Memory B cell (primary cell): ENCODE measurements around the gene GMDS.

Source experiments
- ATAC-seq: fragments of 150-1000 bp; cut with Tn5 transposase; 2 replicates; pipeline ENCODE4 v1.10.0; 2021; ENCODE audit warnings: low read depth, mild to moderate bottlenecking, moderate library complexity
- DNase-seq, 2 donors: peaks; one replicate each; pipeline ENCODE4 v3.0.0; 2022; ENCODE audit warnings: low spot score in 2 of 2
- H3K27ac Mint-ChIP-seq: one replicate; pipeline ENCODE4 v1.8.0; 2022; ENCODE audit warnings: mild to moderate bottlenecking, moderate library complexity, mixed read lengths
- H3K27me3 Mint-ChIP-seq: one replicate; pipeline ENCODE4 v1.8.0; 2022; ENCODE audit warnings: mixed read lengths
- H3K36me3 Mint-ChIP-seq: one replicate; pipeline ENCODE4 v1.8.0; 2022; ENCODE audit warnings: mild to moderate bottlenecking, mixed read lengths
- H3K4me1 Mint-ChIP-seq: one replicate; pipeline ENCODE4 v1.8.0; 2022; ENCODE audit warnings: mixed read lengths
- H3K4me3 Mint-ChIP-seq: one replicate; pipeline ENCODE4 v1.8.0; 2022; ENCODE audit warnings: mild to moderate bottlenecking, moderate library complexity, mixed read lengths
- H3K9me3 Mint-ChIP-seq: one replicate; pipeline ENCODE4 v1.8.0; 2022; ENCODE audit warnings: mixed read lengths

The GMDS gene

DNA sequence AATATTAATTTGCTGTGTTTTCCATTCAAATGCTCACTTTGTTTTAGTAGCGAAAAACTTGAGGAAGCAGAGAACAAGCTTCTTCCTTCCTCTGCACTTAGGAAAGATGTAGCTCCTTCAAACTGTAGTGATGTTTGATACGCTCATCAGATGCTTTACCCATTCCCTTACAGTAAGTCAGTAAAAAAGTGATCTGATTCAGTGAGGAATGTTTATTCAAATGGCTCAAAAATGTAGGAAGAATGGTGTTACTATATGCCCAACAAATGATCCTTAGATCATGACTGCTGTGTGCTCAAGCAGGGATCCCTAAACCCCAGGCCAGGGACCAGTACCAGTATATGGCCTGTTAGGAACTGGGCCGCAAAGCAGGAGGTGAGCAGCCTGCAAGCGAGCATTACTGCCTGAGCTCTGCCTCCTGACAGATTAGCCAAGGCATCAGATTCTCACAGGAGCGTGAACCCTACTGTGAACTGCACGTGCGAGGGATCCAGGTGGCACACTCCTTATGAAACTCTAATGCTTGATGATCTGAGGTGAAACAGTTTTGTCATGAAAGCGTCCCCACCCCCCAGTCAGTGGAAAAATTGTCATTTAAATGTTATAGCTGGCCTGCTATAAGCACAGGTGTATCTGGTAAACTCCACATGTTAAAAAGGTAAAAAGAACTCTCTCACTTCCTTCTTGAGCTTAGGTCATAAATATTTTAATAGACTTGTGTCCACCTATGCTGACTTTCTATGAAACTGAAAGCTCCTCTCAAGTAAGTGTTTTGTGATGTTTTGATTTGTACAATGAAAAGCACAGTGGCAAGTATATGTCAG lies 448.5 kb downstream of the GMDS start:
- no peak for DNase-seq
- peak; percentile 70 for ATAC-seq

DNA sequence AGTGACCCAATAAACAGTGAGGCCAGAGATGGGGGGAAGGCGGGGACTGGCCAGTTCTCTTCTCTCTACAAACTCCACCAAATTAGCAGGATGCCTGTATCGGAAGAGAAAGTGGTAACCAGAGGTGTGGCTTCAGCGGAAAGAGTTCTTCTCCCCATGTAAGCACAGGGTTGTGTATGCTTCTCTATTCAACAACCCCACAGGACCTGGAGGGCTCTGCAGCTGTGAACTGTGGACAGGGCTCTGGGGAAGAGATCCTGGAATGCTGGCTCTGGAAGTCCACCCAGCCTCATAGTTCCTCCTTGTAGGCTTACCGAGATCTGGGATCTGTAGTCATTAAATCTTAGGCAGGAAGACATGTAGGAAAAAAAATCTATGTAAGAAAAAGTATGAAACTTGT lies 449.5 kb downstream of the GMDS start:
- no peak for DNase-seq
- Mint-ChIP-seq H3K4me1 (peaks cover 9% of the 10 kb centered on the region), H3K4me3 (no peak overlapping the region), H3K27ac (no peak overlapping the region), H3K9me3 (no peaks in the 10 kb centered on the region), H3K27me3 (no peaks in the 10 kb centered on the region), H3K36me3 (peaks cover 5% of the 10 kb centered on the region)
- no peak for ATAC-seq

More for the DNA sequence above, 448.5 kb downstream of the GMDS start:
- H3K4me1 Mint-ChIP-seq, result peaks cover 9% of the 10 kb centered on the region
- no peaks in the 10 kb centered on the region for H3K27me3 Mint-ChIP-seq
- H3K9me3 Mint-ChIP-seq, result no peaks in the 10 kb centered on the region
- H3K36me3 Mint-ChIP-seq, result peaks cover 5% of the 10 kb centered on the region
- H3K4me3 Mint-ChIP-seq, result no peak overlapping the region
- H3K27ac Mint-ChIP-seq, result no peak overlapping the region

DNA sequence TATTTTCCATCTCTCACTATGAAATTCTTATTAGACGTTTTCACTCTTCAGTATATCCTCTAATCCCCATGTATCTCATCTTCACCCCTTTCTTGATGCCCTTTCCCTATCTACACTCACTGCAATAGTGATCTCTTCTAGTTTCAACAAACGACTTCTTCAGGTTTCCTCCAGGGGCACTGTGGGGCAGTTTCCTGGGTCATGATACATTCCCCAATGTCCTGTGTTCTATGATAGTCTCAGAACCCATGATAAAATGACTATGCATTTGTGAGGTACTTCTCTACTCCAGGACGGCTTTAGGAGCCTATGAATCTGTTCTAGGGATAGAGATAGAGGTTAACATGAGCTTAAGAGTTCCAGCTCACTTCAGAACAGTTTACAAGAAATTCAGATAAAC lies 452.4 kb downstream of the GMDS start:
- Mint-ChIP-seq H3K36me3 (peaks cover 6% of the 10 kb centered on the region), H3K27ac (no peak overlapping the region), H3K4me1 (peaks cover 10% of the 10 kb centered on the region), H3K9me3 (no peaks in the 10 kb centered on the region), H3K4me3 (no peak overlapping the region), H3K27me3 (no peaks in the 10 kb centered on the region)
- DNase-seq, result no peak
- peak; percentile 61 for ATAC-seq

DNA sequence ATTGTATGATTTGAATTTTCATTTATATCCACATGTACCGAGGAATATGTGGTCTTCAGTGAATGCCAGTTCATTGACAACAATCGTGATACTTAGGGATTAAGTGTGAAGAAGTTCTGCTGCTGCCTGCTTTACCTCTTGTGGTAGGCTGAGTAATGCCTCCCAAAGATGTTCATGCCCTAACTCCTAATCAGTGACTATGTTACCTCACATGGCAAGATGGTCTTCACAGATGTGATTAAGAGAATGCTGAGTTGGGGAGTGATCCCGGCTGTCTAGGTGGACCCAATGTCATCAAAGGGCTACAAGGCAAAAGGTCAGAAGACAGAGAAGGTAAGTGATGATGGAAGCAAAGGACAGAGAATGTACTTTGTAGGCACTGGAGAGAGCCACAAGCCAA lies 454.7 kb downstream of the GMDS start:
- Mint-ChIP-seq H3K27me3 (no peaks in the 10 kb centered on the region), H3K4me1 (peaks cover 7% of the 10 kb centered on the region), H3K9me3 (no peaks in the 10 kb centered on the region), H3K27ac (no peak overlapping the region), H3K36me3 (peaks cover 9% of the 10 kb centered on the region), H3K4me3 (no peak overlapping the region)
- DNase-seq, result no peak
- ATAC-seq, result no peak

DNA sequence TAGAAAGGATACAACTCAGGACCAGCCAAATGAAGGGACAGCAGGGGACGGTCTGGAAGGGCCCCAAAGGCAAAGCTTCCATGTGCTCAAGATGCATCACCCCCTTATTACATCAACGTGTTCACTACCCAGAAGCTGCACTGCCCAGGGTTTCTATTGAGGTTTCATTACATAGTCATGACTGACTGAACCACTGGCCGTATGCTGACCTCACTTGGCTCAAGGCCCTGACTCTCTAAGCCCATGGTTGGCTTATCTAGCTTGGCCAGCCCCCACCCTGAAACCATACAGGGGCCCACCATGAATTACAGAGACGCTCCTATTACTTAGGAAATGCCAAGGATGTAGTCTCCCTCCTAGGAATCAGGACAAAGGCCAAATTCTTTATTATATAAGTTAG lies 456.3 kb downstream of the GMDS start:
- peaks cover 9% of the 10 kb centered on the region for H3K36me3 Mint-ChIP-seq
- H3K4me3 Mint-ChIP-seq, result no peak overlapping the region
- peaks cover 7% of the 10 kb centered on the region for H3K4me1 Mint-ChIP-seq
- DNase-seq, result no peak
- H3K27me3 Mint-ChIP-seq, result no peaks in the 10 kb centered on the region
- H3K9me3 Mint-ChIP-seq, result no peaks in the 10 kb centered on the region
- no peak for ATAC-seq
- H3K27ac Mint-ChIP-seq, result no peak overlapping the region

DNA sequence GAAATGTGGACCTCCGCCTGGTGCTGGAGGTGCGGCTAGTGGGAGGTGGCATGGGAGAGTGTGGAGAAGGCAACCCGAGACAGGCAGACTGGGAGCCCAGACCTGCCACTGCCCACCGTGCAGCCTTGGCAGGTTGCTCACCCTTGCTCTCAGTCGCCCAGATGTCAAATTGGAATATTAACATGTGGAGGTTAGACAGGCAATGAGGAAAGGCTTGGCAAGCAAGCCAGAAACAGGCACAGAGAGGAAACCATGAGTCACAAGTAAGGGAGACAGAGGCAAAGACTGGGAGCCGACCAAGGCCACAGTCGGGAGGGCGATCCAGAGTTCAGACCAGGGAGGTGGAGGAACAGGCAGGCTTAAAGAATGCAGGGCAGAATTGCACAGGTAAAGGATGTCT lies 457.5 kb downstream of the GMDS start:
- H3K9me3 Mint-ChIP-seq, result no peaks in the 10 kb centered on the region
- H3K27ac Mint-ChIP-seq, result no peak overlapping the region
- H3K27me3 Mint-ChIP-seq, result no peaks in the 10 kb centered on the region
- no peak for ATAC-seq
- DNase-seq, result no peak
- H3K4me1 Mint-ChIP-seq, result peaks cover 7% of the 10 kb centered on the region
- no peak overlapping the region for H3K4me3 Mint-ChIP-seq
- peaks cover 8% of the 10 kb centered on the region for H3K36me3 Mint-ChIP-seq

DNA sequence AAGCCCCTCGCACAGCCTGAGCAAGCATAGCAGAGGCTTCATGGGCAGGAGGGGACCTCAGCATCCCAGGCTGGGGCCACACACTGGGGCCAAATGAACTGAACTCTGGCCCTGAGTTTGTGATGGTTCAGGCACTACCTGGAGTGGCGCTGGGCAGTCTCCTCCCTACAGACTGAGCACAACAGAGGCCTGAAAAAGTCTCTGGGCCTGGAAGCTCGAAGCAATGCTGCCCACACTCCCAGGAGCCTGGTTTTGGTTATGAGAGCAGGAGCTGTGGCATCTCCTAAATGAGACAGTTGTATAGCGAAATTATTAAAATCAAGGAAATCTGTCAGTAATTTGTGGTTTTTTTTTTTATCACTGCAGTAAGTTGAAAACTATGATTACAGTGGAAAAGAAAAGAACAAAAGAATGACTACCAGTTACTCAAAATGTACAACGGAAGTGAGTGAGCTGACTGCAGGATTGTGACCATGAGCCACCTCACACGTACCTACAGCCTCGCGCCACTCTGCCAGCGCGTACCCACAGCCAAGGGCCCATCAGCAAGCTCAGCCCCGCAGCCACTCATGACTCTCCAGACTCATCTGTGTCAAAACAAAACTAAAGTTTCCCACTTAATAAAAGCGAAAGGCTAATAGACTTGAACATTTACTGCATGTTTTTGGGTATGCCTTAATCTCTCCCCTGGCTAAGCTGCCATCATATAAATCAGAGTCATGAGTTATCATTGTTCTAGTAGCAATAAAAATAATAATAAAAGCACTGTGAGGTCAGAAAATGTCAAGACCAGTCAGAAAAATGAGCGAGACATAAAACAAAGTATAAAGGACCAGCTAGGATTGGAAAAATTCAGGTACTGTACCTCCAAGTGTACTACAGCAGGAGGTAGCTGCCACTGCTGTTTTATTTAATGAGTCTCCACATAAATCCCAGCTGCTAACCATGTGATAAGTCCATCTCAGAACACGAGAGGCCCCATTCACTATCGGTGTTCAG lies 458.7 kb downstream of the GMDS start:
- DNase-seq, result no peak
- Mint-ChIP-seq H3K9me3 (no peaks in the 10 kb centered on the region), H3K27ac (no peak overlapping the region), H3K4me3 (no peak overlapping the region), H3K4me1 (peaks cover 7% of the 10 kb centered on the region), H3K27me3 (no peaks in the 10 kb centered on the region), H3K36me3 (peaks cover 4% of the 10 kb centered on the region)
- ATAC-seq, result no peak

DNA sequence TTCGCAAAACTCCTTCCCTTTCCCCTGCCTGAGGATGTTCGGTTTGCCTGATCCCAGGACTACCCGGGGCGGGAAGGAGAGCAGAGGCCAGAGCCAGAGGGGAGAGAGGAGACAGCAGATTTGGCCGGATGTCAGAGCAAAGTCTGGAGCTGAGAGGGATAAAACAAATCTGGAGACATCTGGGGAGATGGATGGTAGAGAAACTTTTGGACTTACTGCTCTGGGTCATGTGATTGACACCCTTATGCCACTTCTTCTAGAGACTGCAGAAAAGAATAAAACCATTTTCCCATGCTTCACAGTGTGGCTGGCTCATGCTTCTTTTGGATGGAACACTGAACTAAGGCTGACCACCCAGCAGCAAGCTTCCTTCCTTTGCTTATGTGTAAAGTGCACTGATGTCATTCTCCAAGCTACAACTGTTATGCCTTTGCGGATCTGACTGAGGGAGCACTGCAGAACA lies 461.0 kb downstream of the GMDS start:
- no peak for ATAC-seq
- no peaks in the 10 kb centered on the region for H3K9me3 Mint-ChIP-seq
- peaks cover 7% of the 10 kb centered on the region for H3K4me1 Mint-ChIP-seq
- no peaks in the 10 kb centered on the region for H3K27me3 Mint-ChIP-seq
- DNase-seq, result no peak
- no peak overlapping the region for H3K27ac Mint-ChIP-seq
- H3K36me3 Mint-ChIP-seq, result peaks cover 7% of the 10 kb centered on the region
- H3K4me3 Mint-ChIP-seq, result no peak overlapping the region

DNA sequence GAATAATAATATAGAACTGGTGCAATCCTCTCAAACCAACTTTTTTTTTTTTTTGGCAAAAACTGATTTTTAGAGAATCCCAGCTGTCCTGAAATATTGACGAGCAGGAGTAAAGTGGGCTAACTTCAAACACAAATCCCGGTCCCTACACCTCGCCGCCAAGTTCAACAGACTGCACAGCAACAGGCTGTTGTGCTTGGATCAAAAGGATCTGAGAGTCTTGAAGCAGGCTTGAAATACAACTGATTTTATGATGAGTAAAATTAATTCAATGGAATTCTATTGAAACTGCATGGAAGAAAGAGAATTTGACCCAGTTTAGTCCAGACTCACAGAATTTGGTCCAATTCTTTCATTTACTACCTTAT lies 463.6 kb downstream of the GMDS start:
- Mint-ChIP-seq H3K4me1 (peaks cover 1% of the 10 kb centered on the region), H3K4me3 (no peak overlapping the region), H3K27me3 (no peaks in the 10 kb centered on the region), H3K27ac (no peak overlapping the region), H3K36me3 (peaks cover 4% of the 10 kb centered on the region), H3K9me3 (no peaks in the 10 kb centered on the region)
- DNase-seq (no peak), ATAC-seq (no peak)

DNA sequence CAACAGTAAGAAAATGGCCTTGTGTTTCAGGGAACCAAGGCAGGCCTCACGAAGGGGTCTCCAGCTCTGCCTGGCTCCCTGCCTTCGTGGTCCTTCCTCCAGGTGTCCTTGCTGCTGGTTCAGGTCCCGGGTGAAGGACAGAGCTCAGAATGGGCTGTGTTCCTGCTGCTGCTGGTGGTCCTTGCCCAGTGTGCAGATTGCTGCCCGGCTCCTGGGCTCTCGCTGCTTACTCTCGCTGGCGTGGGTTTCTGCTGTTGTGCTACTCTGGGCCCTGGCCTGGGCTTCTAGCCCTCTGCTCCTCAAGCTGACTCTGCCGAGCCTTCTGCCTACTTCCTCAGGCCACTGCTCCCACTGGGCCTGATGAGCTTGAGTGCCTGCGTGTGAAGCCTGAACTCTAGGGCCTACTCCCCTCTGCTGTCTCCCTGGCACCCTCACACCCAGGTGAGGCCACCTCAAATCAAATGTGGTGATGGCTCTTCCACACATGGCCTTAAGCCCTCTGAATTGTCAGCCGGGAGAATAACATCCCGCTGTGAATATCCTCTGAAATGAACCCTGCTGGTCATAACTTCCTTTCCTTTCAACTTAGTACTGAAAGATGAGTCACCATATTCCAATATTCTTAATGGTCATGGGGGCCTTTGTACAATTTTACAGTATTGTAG lies 464.1 kb downstream of the GMDS start:
- Mint-ChIP-seq H3K4me1 (no peaks in the 10 kb centered on the region), H3K27me3 (no peaks in the 10 kb centered on the region), H3K36me3 (peaks cover 4% of the 10 kb centered on the region), H3K9me3 (no peaks in the 10 kb centered on the region), H3K4me3 (no peak overlapping the region), H3K27ac (no peak overlapping the region)
- DNase-seq (no peak), ATAC-seq (no peak)

DNA sequence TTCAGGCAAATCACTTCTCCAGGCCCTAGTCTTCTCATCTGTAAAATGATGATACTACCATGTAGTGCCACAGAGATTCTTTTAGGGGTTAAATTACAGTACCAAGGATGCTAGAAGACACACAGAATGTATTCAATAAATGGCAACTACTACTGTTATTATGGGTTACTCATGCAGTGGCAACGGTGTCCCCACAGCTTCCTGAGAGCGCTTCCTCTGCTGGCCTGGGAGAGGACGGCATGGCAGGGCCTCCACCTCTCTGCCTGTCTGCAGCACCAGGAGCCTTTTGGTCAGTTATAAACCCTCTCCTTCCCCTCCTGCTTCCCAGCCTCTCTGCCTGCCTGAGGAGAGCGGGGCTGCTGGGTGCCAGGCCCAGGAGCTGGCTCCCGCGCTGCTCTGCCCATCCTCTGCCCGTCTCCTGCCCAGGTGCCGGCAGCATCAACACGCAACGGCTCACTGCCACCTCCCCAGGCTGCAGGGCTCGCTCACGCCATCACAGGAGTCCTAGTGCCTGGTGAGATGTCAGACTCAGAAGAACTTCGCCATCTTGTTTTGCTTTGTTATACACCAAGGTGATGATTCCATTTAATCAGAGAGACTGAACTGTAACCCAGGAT lies 465.0 kb downstream of the GMDS start:
- Mint-ChIP-seq H3K27me3 (no peaks in the 10 kb centered on the region), H3K27ac (no peak overlapping the region), H3K4me1 (no peaks in the 10 kb centered on the region), H3K36me3 (peaks cover 4% of the 10 kb centered on the region), H3K4me3 (no peak overlapping the region), H3K9me3 (no peaks in the 10 kb centered on the region)
- DNase-seq (no peak), ATAC-seq (no peak)

DNA sequence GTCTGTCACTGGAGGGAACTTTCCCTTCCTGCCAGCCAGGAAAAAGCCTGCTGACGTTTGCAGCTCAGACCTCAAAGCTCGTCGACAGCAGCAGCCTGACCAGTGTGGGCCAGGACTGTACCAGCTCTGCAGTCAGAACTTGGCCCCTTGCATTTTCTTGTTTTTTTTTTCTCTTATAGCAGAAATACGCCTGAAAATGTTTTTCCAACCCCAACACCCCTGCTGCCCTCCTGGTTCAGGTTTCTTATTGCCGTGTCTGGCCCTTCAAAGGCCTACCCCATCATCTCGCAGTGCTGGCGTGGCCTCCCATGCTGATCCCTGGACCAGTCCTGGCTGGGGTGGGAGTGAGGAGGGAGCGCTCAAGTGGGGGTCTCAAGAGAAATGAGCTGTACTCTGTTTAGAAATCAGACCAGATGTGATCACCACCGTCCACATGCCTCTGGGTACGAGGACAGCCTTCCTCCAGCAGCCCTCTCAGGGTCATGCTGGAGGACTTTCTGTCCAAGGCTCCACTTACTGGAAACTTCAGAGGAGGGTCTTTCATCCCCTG lies 466.6 kb downstream of the GMDS start:
- Mint-ChIP-seq H3K4me3 (no peak overlapping the region), H3K27ac (no peak overlapping the region), H3K4me1 (peaks cover 5% of the 10 kb centered on the region), H3K36me3 (peaks cover 5% of the 10 kb centered on the region), H3K9me3 (no peaks in the 10 kb centered on the region), H3K27me3 (no peaks in the 10 kb centered on the region)
- DNase-seq (no peak), ATAC-seq (no peak)

DNA sequence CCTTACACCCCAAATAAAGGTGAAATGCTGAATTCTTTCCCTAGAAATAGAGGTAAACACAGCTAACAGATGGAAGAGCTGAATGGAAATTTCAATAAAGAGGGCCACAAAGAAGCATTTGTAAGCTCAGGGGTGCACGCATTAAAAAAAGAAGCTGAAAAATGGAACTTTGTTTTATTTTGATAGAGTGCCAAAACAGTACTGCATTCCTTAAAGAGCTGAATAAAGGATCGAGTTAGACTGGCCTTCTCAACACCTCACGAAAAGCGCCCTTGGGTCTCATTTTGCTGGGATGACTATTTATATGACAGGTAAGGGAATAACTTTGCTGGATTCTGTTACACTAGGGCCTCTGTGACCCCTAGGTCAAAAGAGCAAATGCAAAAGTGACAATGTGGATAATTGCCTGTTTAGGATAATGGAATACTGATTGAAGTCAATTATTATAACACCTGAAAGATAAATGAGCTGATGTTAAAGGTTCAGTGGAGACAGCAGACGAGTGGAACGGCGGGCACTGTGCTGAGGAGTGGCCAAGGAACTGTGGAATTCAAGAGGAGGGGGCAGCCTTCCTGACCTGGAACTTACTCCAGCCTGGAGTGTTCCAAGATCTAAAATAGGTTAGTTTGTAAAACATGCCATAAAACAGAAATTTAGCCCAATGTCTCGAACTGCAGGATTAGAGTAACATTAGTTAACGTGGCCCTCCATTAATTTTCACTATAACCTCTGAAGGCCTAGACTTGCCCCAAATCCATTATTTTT lies 467.3 kb downstream of the GMDS start:
- no peaks in the 10 kb centered on the region for H3K27me3 Mint-ChIP-seq
- H3K9me3 Mint-ChIP-seq, result no peaks in the 10 kb centered on the region
- ATAC-seq, result no peak
- no peak overlapping the region for H3K27ac Mint-ChIP-seq
- H3K4me3 Mint-ChIP-seq, result no peak overlapping the region
- H3K4me1 Mint-ChIP-seq, result peaks cover 8% of the 10 kb centered on the region
- DNase-seq, result no peak
- peaks cover 5% of the 10 kb centered on the region for H3K36me3 Mint-ChIP-seq
